ENCODE results near the gene NELFA. TPM values are rescaled to one million over a fixed set of nuclear protein-coding genes. Genes with fewer than 3 reads are reported as not detected.
A peak's percentile ranks its signal among the peaks of the same experiment; 100 is the strongest.

NELFA gene
- total RNA-seq (2014; rRNA removed; shearing (Covaris generic)): 61.2 and 70.4 TPM in 2 replicates

GRCh38 chr4:2008921-2009650 lies at the start of gene NELFA:
NELFA (minus strand) TSS chr4:2008974; CDS start chr4:2008959, 15 bp downstream.
- H3K36me3 ChIP-seq (replicated peaks; ENCODE audit: control insufficient read depth, insufficient read depth, low read length): peaks cover 4% of the 10 kb centered on the region
- no peaks in the 10 kb centered on the region; the same call in none of the 2 replicates for H3K27me3 ChIP-seq (ENCODE audit: control insufficient read depth, insufficient read depth, low read length)
- DNase-seq: peak; percentile 97
- peak within 1 kb of the TSS; percentile 99 for H3K4me3 ChIP-seq (ENCODE audit: insufficient read depth, low read depth, low read length)

GRCh38 chr4:2057382-2058065 lies 48.8 kb upstream of the NELFA start:
- Histone ChIP-seq H3K36me3 (replicated peaks; ENCODE audit: control insufficient read depth, insufficient read depth, low read length) (no peaks in the 10 kb centered on the region), H3K4me3 (ENCODE audit: insufficient read depth, low read depth, low read length) (no peak overlapping the region), H3K27me3 (ENCODE audit: control insufficient read depth, insufficient read depth, low read length) (peaks cover 36% of the 10 kb centered on the region)
- DNase-seq: peak; percentile 48

GRCh38 chr4:2054217-2054616 lies 45.4 kb upstream of the NELFA start:
- Histone ChIP-seq H3K4me3 (ENCODE audit: insufficient read depth, low read depth, low read length) (no peak overlapping the region), H3K36me3 (replicated peaks; ENCODE audit: control insufficient read depth, insufficient read depth, low read length) (no peaks in the 10 kb centered on the region), H3K27me3 (ENCODE audit: control insufficient read depth, insufficient read depth, low read length) (peaks cover 22% of the 10 kb centered on the region)
- no peak for DNase-seq

DNA sequence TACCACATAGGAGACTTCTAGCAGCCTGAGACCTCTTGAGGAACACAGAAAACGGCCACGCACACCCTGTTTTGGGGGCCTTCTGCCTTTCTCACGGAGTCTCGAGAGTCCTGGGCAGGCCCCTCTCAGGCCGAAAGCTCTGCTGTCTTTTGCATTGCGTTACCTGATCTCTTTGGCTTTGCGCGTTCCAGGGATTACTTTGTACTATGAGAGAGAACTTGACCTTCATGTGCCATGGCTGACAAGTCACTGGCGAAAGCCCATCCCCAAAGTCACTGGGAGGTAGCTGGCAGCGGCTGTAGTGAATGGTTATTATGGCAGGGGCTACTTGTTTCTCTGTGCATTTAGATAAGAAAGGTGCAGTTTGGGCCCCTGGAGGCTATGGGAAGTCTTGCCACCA lies 42.3 kb upstream of the NELFA start:
- DNase-seq: peak; percentile 49
- Histone ChIP-seq H3K4me3 (ENCODE audit: insufficient read depth, low read depth, low read length) (no peak overlapping the region), H3K36me3 (replicated peaks; ENCODE audit: control insufficient read depth, insufficient read depth, low read length) (no peaks in the 10 kb centered on the region), H3K27me3 (ENCODE audit: control insufficient read depth, insufficient read depth, low read length) (peaks cover 2% of the 10 kb centered on the region; the same call in 1 of the 2 replicates)

- DNase-seq: no peak
- H3K27me3 ChIP-seq (ENCODE audit: control insufficient read depth, insufficient read depth, low read length): no peaks in the 10 kb centered on the region; the same call in 1 of the 2 replicates
- no peak overlapping the region for H3K4me3 ChIP-seq (ENCODE audit: insufficient read depth, low read depth, low read length)
- no peaks in the 10 kb centered on the region for H3K36me3 ChIP-seq (replicated peaks; ENCODE audit: control insufficient read depth, insufficient read depth, low read length)
Observed at GRCh38 chr4:2049811-2050210, 41.0 kb upstream of the NELFA start.

DNA sequence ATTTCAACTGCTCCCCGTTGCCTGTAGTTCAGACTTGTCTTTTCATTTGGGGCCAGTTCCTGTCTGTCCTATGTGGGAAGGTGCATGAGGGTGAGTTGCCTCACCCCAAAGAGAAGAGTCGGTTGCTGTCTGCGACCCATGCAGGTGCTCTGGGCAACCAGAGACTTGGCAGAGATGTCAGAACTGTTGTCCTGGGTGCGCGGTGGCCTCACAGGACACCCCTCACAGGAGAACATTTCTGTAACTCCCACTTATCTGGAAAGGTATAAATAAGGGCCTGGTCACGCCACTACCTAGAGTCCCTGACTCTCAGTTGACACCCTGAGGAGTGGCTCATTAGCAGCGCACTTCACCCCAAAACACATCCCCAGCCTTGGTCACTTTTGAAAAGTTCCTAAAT lies 40.6 kb upstream of the NELFA start:
- H3K4me3 ChIP-seq (ENCODE audit: insufficient read depth, low read depth, low read length): no peak overlapping the region
- no peaks in the 10 kb centered on the region; the same call in 1 of the 2 replicates for H3K27me3 ChIP-seq (ENCODE audit: control insufficient read depth, insufficient read depth, low read length)
- H3K36me3 ChIP-seq (replicated peaks; ENCODE audit: control insufficient read depth, insufficient read depth, low read length): no peaks in the 10 kb centered on the region
- DNase-seq: no peak

- no peak for DNase-seq
- no peaks in the 10 kb centered on the region; the same call in 1 of the 2 replicates for H3K27me3 ChIP-seq (ENCODE audit: control insufficient read depth, insufficient read depth, low read length)
- no peak overlapping the region for H3K4me3 ChIP-seq (ENCODE audit: insufficient read depth, low read depth, low read length)
- H3K36me3 ChIP-seq (replicated peaks; ENCODE audit: control insufficient read depth, insufficient read depth, low read length): no peaks in the 10 kb centered on the region
Observed at GRCh38 chr4:2048831-2049230, 40.1 kb upstream of the NELFA start.

- Histone ChIP-seq H3K4me3 (ENCODE audit: insufficient read depth, low read depth, low read length) (no peak overlapping the region), H3K27me3 (ENCODE audit: control insufficient read depth, insufficient read depth, low read length) (peaks cover 6% of the 10 kb centered on the region), H3K36me3 (replicated peaks; ENCODE audit: control insufficient read depth, insufficient read depth, low read length) (no peaks in the 10 kb centered on the region)
- DNase-seq: peak; percentile 33
Observed at GRCh38 chr4:2047781-2048581, 39.2 kb upstream of the NELFA start.

DNA sequence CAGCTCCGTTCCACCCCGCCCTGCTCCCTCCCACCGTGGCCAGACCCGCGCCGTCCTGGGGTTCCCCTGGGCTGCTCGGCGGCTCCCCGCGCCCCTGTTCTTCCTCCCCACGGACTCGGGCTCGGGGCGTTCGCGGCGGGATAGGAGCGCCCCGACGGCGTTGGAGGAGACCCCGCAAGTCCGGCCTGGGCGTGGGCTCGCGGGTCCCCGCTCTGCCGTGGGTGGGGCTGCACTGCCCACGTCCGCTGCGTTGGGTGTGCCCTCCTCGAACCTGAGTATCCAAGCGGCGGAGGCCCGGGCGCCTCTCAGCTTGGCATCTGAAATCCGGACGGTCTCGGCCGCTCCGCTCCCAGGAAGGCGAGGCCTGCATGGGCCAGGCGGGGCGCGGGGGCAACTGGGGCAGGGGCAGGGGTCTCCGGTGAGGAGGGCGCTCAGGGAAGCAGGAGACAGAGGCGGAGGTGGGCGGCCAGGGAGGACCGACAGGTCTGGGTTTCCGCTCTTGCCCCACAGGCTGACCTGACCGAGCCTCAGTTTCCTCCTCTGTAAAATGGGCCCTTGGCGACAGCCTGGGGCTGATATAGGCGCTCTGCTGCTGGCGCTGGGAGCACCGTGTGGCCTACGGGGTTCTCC lies 38.4 kb upstream of the NELFA start:
- peaks cover 13% of the 10 kb centered on the region for H3K27me3 ChIP-seq (ENCODE audit: control insufficient read depth, insufficient read depth, low read length)
- H3K36me3 ChIP-seq (replicated peaks; ENCODE audit: control insufficient read depth, insufficient read depth, low read length): no peaks in the 10 kb centered on the region
- H3K4me3 ChIP-seq (ENCODE audit: insufficient read depth, low read depth, low read length): no peak overlapping the region
- no peak for DNase-seq

- Histone ChIP-seq H3K27me3 (ENCODE audit: control insufficient read depth, insufficient read depth, low read length) (peaks cover 17% of the 10 kb centered on the region), H3K36me3 (replicated peaks; ENCODE audit: control insufficient read depth, insufficient read depth, low read length) (no peaks in the 10 kb centered on the region), H3K4me3 (ENCODE audit: insufficient read depth, low read depth, low read length) (no peak overlapping the region)
- DNase-seq: peak; percentile 66
Observed at GRCh38 chr4:2046031-2046961, 37.5 kb upstream of the NELFA start.

- Histone ChIP-seq H3K27me3 (ENCODE audit: control insufficient read depth, insufficient read depth, low read length) (peaks cover 25% of the 10 kb centered on the region), H3K4me3 (ENCODE audit: insufficient read depth, low read depth, low read length) (no peak overlapping the region), H3K36me3 (replicated peaks; ENCODE audit: control insufficient read depth, insufficient read depth, low read length) (no peaks in the 10 kb centered on the region)
- DNase-seq: peak; percentile 43
Observed at GRCh38 chr4:2045518-2045951, 36.8 kb upstream of the NELFA start.

DNA sequence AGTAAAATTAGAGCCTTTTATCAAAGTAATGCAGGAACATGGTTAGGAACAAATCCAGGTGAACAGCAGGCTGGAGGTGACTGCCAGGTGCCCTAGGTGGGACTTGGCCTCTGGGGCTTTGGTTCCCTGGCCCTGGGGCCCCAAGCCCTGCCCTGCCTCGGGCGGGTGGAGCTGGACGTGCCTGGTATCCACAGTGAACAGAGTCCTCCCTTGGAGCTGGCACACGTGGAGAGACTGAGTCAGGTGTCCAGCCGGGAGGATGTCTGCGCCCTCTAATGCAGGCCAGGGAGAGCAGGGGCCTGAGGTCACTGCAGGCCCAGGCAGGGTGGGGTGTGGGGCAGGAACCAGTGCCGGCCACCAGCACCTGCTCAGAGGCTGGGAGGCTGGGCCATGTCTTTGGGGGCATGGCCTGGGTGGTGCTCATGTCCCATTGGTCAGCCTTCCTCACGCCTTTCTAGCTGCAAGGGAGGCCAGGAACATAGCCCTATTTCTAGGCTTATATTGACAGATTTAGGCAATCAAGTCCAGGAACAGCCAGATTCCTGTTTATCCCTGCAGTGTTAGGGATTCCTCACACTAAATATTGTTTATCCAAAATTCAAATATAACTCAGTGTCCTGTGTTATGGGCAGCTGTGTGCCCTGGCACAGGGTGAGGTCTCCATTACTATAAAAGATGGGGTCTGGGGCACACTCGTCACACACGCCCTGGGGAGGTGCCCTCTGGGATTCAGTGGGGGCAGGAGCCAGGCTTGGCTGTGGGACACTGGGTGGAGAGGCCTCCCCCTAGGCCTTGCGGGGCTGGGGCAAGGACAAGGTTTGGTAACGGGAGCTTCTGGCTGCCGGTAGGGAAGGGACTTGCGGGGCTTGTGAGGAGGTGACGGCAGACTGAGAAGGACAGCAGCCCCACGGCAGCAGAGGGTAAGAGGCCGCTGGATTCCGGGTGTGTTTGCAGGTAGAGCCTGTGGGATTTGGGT lies 36.1 kb upstream of the NELFA start:
- peaks cover 31% of the 10 kb centered on the region for H3K27me3 ChIP-seq (ENCODE audit: control insufficient read depth, insufficient read depth, low read length)

More for the DNA sequence above, 36.1 kb upstream of the NELFA start:
- peak; percentile 38 for DNase-seq
- no peaks in the 10 kb centered on the region for H3K36me3 ChIP-seq (replicated peaks; ENCODE audit: control insufficient read depth, insufficient read depth, low read length)
- no peak overlapping the region for H3K4me3 ChIP-seq (ENCODE audit: insufficient read depth, low read depth, low read length)
